Panc1 (cell line): ENCODE data around the gene TXNL1. TPM values are rescaled to one million over a fixed set of nuclear protein-coding genes. Genes with fewer than 3 reads are reported as not detected.

ENCODE experiments used
- ATAC-seq: fragments of 200-7000 bp; cut with Tn5 transposase; 2 replicates; pipeline ENCODE4 v1.9.1; 2020; ENCODE audit warnings: mild to moderate bottlenecking, moderate library complexity
- BruUV-seq: library from RNA; stranded (reverse); fragments of 400-500 nt; replicated peaks from 2 replicates; lab custom pipeline; 2021; lab: Mats Ljungman, UMichigan
- CTCF ChIA-PET: fragments of 300-600 bp; sonication (Branson Sonifier 250); formaldehyde crosslinking; loops from one replicate; lab custom pipeline; 2022; ENCODE audit warnings: antibody characterized with exemption; lab: Charles Lee
- POLR2A ChIA-PET: fragments of 300-600 bp; sonication (Branson Sonifier 250); formaldehyde crosslinking; loops from one replicate; lab custom pipeline; 2022; ENCODE audit warnings: antibody characterized with exemption; lab: Charles Lee
- DNase-seq: peaks from one replicate; pipeline ENCODE4 v3.0.0-alpha.2; 2010; ENCODE audit warnings: low read depth, low spot score
- H3K27ac ChIP-seq: 2 replicates; pipeline ENCODE4 v1.5.1; 2011; ENCODE audit warnings: mild to moderate bottlenecking, low read length, inconsistent platforms
- H3K27me3 ChIP-seq: fragments of 200-500 bp; sonication (Bioruptor generic); 2 replicates; pipeline ENCODE4 v1.6.0; 2014; ENCODE audit warnings: low read length, inconsistent platforms; ENCODE audit not compliant: control insufficient read depth, insufficient read depth
- H3K36me3 ChIP-seq: fragments of 200-500 bp; sonication (Bioruptor generic); 2 replicates; pipeline ENCODE4 v1.5.1; 2014; ENCODE audit warnings: inconsistent platforms, mild to moderate bottlenecking, low read length, moderate library complexity; ENCODE audit not compliant: control insufficient read depth, insufficient read depth
- H3K4me1 ChIP-seq: 2 replicates; pipeline ENCODE4 v1.5.1; 2011; ENCODE audit warnings: inconsistent platforms, mild to moderate bottlenecking, low read length, moderate library complexity; ENCODE audit not compliant: control insufficient read depth, insufficient read depth
- H3K4me3 ChIP-seq, 2 experiments: 2 replicates each; pipeline ENCODE4 v1.5.1; 2011 to 2012; ENCODE audit warnings: low read depth in 2 of 2, low read length in 2 of 2, mild to moderate bottlenecking in 2 of 2, inconsistent platforms in 1 of 2, moderate library complexity in 1 of 2
- H3K9me3 ChIP-seq: fragments of 200-500 bp; sonication (Bioruptor generic); 2 replicates; pipeline ENCODE4 v1.5.1; 2014; ENCODE audit warnings: low read depth, mild to moderate bottlenecking, inconsistent platforms, low read length, moderate library complexity; ENCODE audit not compliant: control insufficient read depth, insufficient read depth
- CTCF ChIP-seq: fragments of 450-650 bp; IDR thresholded peaks from 2 replicates; pipeline ENCODE4 v1.5.1; 2017; ENCODE audit warnings: mild to moderate bottlenecking
- POLR2AphosphoS5 ChIP-seq: IDR thresholded peaks from 2 replicates; pipeline ENCODE4 v1.6.1; 2012; ENCODE audit warnings: mild to moderate bottlenecking, low read depth, low read length, moderate library complexity
- SIN3A ChIP-seq: IDR thresholded peaks from 2 replicates; pipeline ENCODE4 v1.6.1; 2012; ENCODE audit warnings: low read depth, mild to moderate bottlenecking, low read length, moderate library complexity, borderline replicate concordance; ENCODE audit not compliant: insufficient read depth
- TCF7L2 ChIP-seq: IDR thresholded peaks from 2 replicates; pipeline ENCODE4 v1.6.1; 2011; ENCODE audit warnings: mild to moderate bottlenecking, low read depth, low read length, inconsistent platforms
- in situ Hi-C: cut with HindIII; loops from 2 replicates; pipeline ENCODE4 v1.10.0; 2016; ENCODE audit warnings: low sequenced_read_pairs, low pct_unique_long_range_greater_than_20kb
- intact Hi-C: fragments of 100-400 bp; cut with micrococcal nuclease; formaldehyde crosslinking; loops from one replicate; pipeline ENCODE4 v1.10.0; 2022; ENCODE audit not compliant: unreplicated experiment
- total RNA-seq: library from RNA; stranded (reverse); gene quantifications from one replicate; pipeline ENCODE4 v1.2.1, GENCODE V29; 2021; ENCODE audit not compliant: unreplicated experiment
- TF ChIP-seq, protein P1 (sequence below), 2 experiments: IDR thresholded peaks; 2 replicates each; pipeline ENCODE4 v1.6.1; 2011 to 2012; ENCODE audit warnings: low read depth in 2 of 2, control low read depth in 1 of 2, low read length in 1 of 2, mild to moderate bottlenecking in 1 of 2, moderate library complexity in 1 of 2; ENCODE audit not compliant: insufficient read depth in 1 of 2

Gene TXNL1
- total RNA-seq, 1 experiment from 2014 or later, result 58.3 TPM

DNA sequence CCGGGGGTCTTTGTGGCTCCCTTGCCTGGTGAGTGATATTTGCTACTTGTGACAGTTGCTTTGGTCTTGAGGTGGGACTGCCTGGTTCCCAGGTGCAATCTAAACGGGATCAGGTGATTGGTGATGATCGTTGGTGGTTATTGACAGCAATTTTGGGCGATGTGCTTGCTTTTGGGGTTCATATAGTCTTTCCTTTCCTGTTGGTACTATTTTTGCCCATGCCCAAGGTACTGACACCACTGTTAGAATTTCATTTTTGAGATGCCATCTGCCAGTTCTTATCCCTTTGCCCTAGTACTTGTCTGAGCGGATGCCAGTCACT is 13.3 kb upstream of the TXNL1 start:
- DNase-seq (no peak), ATAC-seq (no peak)
- intact Hi-C loops (no loop called here), in situ Hi-C loops (no loop called here)
- H3K4me1 ChIP-seq, result no peaks in the 10 kb centered on the region; the same call in 1 of the 2 replicates
- no peaks in the 10 kb centered on the region for H3K9me3 ChIP-seq
- POLR2A ChIA-PET, result interaction anchor here (0.6 kb wide), 1 partner anchor 299 kb away, joined by 3 read pairs; no protein-coding TSS in a partner anchor
- peak overlapping the region; percentile 76 for H3K27ac ChIP-seq
- TF ChIP-seq CTCF (no peak), TCF7L2 (no peak), POLR2AphosphoS5 (no peak), SIN3A (no peak)
- TF ChIP-seq, protein P1, sequence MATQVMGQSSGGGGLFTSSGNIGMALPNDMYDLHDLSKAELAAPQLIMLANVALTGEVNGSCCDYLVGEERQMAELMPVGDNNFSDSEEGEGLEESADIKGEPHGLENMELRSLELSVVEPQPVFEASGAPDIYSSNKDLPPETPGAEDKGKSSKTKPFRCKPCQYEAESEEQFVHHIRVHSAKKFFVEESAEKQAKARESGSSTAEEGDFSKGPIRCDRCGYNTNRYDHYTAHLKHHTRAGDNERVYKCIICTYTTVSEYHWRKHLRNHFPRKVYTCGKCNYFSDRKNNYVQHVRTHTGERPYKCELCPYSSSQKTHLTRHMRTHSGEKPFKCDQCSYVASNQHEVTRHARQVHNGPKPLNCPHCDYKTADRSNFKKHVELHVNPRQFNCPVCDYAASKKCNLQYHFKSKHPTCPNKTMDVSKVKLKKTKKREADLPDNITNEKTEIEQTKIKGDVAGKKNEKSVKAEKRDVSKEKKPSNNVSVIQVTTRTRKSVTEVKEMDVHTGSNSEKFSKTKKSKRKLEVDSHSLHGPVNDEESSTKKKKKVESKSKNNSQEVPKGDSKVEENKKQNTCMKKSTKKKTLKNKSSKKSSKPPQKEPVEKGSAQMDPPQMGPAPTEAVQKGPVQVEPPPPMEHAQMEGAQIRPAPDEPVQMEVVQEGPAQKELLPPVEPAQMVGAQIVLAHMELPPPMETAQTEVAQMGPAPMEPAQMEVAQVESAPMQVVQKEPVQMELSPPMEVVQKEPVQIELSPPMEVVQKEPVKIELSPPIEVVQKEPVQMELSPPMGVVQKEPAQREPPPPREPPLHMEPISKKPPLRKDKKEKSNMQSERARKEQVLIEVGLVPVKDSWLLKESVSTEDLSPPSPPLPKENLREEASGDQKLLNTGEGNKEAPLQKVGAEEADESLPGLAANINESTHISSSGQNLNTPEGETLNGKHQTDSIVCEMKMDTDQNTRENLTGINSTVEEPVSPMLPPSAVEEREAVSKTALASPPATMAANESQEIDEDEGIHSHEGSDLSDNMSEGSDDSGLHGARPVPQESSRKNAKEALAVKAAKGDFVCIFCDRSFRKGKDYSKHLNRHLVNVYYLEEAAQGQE (IDR thresholded peaks at IDR 0.05; ENCODE audit: insufficient read depth in 1 of 2, low read depth in 2 of 2, low read length in 1 of 2), result no peak
- CTCF ChIA-PET, result no interaction called here
- no peaks in the 10 kb centered on the region for H3K36me3 ChIP-seq
- no TSS peak for BruUV-seq
- H3K27me3 ChIP-seq, result no peaks in the 10 kb centered on the region
- H3K4me3 ChIP-seq, result peak overlapping the region; percentile 81 to 90

DNA sequence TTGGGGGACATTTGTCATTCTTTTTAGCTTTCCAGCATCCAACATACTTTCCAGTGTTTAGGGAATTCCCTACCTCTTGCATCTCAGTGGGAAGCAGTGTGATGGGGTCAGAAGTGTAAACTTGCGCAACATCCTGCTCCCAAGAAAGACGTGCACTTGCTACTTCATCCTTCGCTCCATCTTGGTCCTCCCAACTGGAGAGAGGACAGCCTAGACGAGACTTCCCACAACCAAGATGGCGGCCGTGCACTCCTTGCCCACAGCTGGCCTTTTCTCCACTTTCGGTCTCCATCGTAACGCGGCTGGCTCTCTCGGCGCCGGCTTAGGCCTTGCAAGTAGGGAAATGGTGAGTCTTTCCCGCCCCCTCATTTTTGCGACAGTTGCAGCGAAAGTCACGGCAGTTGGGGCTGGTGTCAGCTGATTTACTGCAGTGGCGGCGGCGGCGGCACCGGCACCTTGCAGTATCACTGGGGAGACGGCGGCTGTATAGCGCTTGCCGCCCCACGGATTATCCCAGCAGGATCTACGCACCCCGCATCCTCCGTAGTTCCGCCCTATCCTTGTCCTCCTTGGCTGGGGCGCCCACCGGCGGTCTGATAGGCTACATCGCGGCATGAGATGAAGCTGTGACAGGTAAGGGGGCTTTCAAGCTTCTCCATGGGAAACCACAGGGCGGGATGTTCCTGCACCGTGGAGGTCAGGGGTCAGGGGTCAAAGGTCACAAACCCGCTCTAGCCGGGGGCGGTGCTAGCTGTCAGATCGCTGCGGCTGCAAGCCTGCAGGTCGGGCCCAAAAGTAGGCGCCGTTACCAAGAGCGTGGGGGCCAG is 12.8 kb upstream of the TXNL1 start, which contains the start of gene WDR7:
Gene WDR7, plus strand, starts transcription at position 416 of the 827 bp plus-strand sequence. CDS start 21,157 bp downstream, outside the sequence.
- DNase-seq (peak; percentile 82), ATAC-seq (peak; percentile 100)
- Histone ChIP-seq H3K9me3 (no peaks in the 10 kb centered on the region), H3K4me1 (no peaks in the 10 kb centered on the region; the same call in 1 of the 2 replicates), H3K36me3 (no peaks in the 10 kb centered on the region), H3K27me3 (no peaks in the 10 kb centered on the region), H3K4me3 (peak within 1 kb of the TSS; percentile 81 to 90), H3K27ac (peak within 1 kb of the TSS; percentile 91)
- in situ Hi-C loops, result no loop called here
- BruUV-seq, result no TSS peak
- 0 out of 2 replicates have a peak, but pooled peaks have one; percentile 28 for TF ChIP-seq TCF7L2
- TF ChIP-seq, protein P1 (IDR thresholded peaks at IDR 0.05; ENCODE audit: insufficient read depth in 1 of 2, low read depth in 2 of 2, low read length in 1 of 2), result no peak
- no peak for TF ChIP-seq POLR2AphosphoS5
- TF ChIP-seq SIN3A, result no peak
- no peak for TF ChIP-seq CTCF
- POLR2A ChIA-PET, result no interaction called here
- intact Hi-C loops, result no loop called here
- CTCF ChIA-PET, result no interaction called here
